HEK293T (cell line): ENCODE measurements around the gene NOL6.

ENCODE experiments used
- ARNT ChIP-seq: fragments of 450-650 bp; IDR thresholded peaks from 2 replicates; pipeline ENCODE4 v1.6.1; 2017; ENCODE audit warnings: mild to moderate bottlenecking
- FOXK2 ChIP-seq: fragments of 450-650 bp; IDR thresholded peaks from 2 replicates; pipeline ENCODE4 v1.6.1; 2016; ENCODE audit warnings: mild to moderate bottlenecking
- FOXM1 ChIP-seq: fragments of 450-650 bp; IDR thresholded peaks from 2 replicates; pipeline ENCODE4 v1.6.1; 2017; ENCODE audit warnings: mild to moderate bottlenecking, borderline replicate concordance
- HDGF ChIP-seq: fragments of 450-650 bp; IDR thresholded peaks from 2 replicates; pipeline ENCODE4 v1.6.1; 2017; ENCODE audit warnings: antibody characterized with exemption, borderline replicate concordance
- SUZ12 ChIP-seq: fragments of 450-650 bp; IDR thresholded peaks from 2 replicates; pipeline ENCODE4 v1.6.1; 2016; ENCODE audit warnings: mild to moderate bottlenecking
- ZNF384 ChIP-seq: fragments of 450-650 bp; IDR thresholded peaks from 2 replicates; pipeline ENCODE4 v1.6.1; 2016

DNA sequence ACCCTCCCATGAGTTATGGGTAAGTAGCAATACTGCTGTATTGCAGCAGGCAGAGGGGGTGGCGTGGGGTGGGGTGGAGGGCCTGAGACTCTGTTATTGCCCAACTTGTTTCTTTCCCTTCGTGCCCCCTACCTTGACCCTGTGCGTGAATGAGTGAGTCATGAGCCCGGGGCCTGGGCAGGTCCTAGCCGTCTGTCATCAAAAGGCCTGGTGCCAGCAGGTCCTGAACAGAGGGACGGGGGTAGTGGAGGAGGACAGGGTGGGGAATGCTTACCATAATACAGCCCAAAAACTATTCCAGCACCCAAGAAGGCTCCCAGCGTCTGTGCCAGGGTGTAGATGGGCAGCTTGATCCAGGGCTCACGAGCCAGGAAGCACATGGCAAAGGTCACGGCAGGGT lies 30.7 kb downstream of the NOL6 start:
- TF ChIP-seq FOXK2 (no peak), FOXM1 (no peak), ZNF384 (no peak), SUZ12 (no peak), ARNT (no peak), HDGF (no peak)
